SK-MEL-5 (cell line): ENCODE results near the gene RIPOR2. TPM values are rescaled to one million over a fixed set of nuclear protein-coding genes. Genes with fewer than 3 reads are reported as not detected.

ENCODE experiments used
- DNase-seq: peaks from one replicate; pipeline ENCODE4 v3.0.0-alpha.2; 2016; ENCODE audit warnings: low read depth, low spot score
- in situ Hi-C: cut with HindIII; loops from 2 replicates; pipeline ENCODE4 v1.10.0; 2016; ENCODE audit warnings: low sequenced_read_pairs, high pct_unique_total_duplicates, low pct_unique_long_range_greater_than_20kb
- total RNA-seq: library from RNA; depleted of rRNA; stranded (reverse); fragments of >200 nt; shearing (Covaris generic); gene quantifications from 2 replicates; pipeline ENCODE4 v1.2.3, GENCODE V29; 2014

Gene RIPOR2
- total RNA-seq, 1 experiment from 2014 or later = 7.4 TPM

GRCh38 chr6:24822696-24823095, 113.1 kb downstream of the RIPOR2 start:
- no peak for DNase-seq
- in situ Hi-C loops = no loop called here

DNA sequence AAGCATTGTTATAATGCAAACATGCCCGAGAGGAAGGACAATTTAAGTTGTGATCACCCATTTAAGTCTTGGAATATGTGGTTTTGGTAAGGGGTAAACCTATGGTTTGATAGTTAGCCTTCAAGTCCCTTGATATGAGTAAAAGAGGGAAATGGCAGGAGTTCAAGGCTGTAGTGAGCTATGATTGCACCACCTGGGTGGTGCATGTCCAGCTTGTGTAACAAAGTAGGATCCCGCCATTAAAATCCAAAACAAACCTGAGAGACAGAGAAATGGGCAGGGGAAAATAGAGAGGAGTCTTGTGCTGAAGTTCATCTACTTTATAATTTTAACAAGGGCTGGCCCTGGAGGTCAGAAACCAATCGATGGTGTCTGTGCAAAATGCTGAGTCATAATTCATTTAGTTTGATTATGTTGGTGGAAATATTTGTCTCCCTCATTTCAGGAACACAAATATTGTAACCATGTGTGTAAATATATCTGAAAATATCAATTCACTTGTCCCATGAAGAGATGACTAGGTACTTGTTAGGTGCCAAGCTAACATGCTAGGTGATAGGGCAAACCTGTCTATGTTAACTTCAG, 113.8 kb downstream of the RIPOR2 start:
- DNase-seq = no peak
- in situ Hi-C loops = no loop called here

GRCh38 chr6:24818346-24818745, 117.4 kb downstream of the RIPOR2 start:
- DNase-seq = no peak
- in situ Hi-C loops = no loop called here

- no peak for DNase-seq
- in situ Hi-C loops = no loop called here
Observed at GRCh38 chr6:24809728-24810127, 126.0 kb downstream of the RIPOR2 start.

DNA sequence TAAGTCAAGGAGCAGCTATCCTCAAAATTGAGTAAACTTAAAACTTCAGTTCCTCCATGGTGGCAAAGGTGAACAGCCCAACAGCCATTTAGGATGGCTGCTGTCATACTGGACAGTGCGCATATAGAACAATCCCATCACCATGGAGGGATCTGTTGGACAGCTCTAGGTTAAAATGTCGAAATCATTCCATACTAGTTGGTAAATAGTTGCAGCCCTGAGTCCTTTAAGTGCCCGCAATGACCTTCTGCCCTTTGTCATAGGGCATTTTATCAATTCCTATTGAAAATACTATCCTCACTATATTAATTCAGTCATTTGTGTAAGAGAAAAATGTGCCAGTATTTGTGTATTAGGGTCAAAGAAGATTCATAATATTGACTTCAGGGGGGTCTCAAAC, 128.2 kb downstream of the RIPOR2 start:
- in situ Hi-C loops = no loop called here
- DNase-seq = no peak

DNA sequence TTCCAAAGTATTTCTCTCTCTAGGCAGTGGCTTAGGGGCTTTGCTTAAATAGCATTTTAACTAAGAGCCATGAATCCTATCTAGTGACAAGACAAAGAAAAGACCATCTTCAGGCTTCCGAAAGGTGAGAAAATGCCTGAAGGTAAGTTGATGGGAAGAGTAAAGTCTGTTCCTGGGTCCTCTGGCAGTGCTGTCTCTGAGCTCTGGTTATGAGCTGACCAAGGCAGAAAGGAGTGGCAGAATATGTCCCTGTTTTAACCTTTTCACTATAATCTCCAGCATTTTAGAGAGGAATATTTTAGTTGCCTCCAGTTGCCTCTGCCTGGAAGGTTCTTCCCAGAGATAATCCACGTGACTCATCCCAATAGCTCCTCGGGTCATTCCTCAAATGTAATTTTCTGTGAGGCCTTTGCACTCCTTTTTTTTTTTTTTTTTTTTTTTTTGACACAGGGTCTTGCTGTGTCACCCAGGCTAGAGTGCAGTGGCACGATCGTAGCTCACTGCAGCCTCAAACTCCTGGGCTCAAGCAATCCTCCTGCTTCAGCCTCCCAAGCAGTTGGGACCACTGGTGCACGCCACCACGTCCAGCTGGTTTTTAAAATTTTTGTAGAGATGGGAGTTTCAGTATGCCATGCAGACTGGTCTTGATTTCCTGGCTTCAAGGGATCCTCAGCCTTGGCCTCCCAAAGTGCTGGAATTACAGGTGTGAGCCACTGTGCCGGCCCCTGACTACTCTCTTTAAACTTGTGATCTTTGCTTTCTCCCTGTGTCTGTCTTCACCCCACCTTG, 133.3 kb downstream of the RIPOR2 start:
- in situ Hi-C loops = no loop called here

DNA sequence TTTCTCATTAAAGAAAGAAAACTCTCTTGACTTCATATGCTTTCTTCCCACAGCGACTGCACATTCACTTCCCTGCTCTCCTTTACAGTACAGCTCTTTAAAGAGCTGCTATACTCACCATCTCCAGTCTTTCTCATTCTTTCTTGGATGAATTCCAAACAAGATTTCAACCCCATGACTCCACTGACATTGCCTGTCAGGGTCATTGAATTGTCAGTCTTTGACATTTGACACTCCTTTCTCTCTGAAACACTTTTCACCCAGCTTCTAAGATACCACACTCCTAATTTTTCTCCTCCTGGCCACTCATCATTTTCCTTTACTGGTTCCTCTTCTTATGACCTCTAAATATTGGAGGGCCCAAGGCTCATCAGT, 136.2 kb downstream of the RIPOR2 start:
- no peak for DNase-seq
- in situ Hi-C loops = no loop called here

More for the DNA sequence above, 133.3 kb downstream of the RIPOR2 start:
- DNase-seq = no peak

DNA sequence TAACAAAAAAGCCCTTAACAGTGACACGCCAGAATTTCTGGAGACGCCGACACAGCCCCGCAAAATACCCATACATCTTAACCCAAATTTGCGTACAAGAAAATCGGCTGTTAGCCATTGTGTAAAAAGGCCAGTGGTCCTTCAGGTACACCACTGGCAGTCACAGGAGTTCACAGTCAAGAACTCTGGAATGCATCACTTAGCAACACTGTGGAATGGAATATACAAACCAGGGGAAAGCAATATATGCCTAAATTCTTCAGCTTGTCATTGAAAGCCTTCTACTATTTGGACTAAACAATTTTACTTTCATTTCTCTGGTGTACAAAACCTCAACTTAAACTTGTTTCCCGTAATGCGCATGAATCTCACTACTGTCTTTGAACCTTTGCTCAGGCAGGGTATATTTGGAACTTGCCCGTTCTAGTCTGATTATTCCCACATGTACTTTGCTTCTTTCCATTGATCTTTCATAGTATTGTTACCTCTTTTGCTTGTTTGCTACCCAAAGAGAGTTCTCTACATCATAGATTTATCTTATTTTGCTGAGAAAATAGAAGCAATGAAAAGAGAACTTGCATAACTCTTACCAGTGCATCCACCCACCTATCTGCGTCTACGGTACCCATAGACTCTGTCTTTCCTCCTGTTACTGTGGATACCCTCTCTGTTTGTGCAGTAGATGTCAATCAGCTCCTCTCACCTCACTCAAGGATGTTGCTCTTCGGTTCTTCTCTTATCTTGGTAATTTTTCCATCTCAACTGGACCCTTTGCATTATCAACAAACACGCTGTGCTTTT, 136.8 kb downstream of the RIPOR2 start, which contains the start of gene ARMH2:
ARMH2 (minus strand) TSS at position 178 of the 801 bp plus-strand sequence; CDS start at position 118, 60 bp downstream.
- no peak for DNase-seq
- in situ Hi-C loops = no loop called here

GRCh38 chr6:24797596-24798216, 138.1 kb downstream of the RIPOR2 start:
- in situ Hi-C loops = no loop called here
- no peak for DNase-seq

DNA sequence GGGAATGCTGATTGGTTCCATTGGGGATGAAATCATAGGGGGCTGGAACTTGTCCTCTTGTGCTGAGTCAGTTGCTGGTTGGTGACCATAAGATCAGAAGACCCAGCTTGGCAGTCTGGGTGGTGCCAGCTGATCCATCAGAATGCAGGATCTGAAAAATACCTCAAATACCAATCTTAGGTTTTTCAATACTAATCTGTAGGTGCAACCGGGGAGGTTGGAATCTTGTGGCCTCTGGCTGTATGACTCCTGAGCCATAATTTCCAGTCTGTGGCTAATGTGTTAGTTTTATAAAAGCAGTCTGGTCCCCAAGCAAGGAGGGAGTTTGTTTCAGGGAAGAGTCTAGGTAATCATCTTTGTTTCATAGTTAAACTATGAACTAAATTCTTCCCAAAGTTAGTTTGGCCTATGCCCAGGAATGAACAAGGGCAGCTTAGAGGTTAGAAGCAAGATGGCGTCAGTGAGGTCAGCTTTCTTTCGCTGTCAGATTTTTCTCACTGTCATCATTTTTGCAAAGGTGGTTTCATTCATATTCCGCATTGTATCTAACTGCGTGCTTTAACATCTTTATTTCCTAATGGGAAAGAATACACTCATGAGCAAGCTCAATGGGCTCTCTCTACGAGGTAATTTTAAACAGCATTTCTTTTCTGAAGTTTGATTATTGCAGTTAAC, 139.0 kb downstream of the RIPOR2 start:
- DNase-seq = no peak
- in situ Hi-C loops = no loop called here

DNA sequence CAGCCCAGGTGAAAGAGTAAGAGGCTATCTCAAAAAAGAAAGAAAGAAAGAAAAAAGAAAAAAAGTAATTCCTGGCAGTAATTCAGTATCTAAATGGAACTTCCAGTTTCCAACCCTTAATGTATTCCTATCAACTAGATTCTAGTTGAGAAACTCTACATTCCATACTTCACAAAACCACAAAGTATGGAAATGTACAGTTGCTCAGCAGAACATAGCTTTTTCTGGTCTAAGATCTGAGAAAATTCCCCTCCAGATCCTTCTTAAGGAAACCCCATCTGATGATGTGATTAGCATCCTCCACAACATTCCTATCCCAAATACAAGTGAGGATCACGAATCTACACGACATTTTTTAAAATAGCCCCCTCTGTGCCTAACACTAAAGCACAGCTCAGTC, 140.7 kb downstream of the RIPOR2 start:
- in situ Hi-C loops = no loop called here

GRCh38 chr6:24788031-24788665, 147.6 kb downstream of the RIPOR2 start:
- no peak for DNase-seq
- in situ Hi-C loops = no loop called here

More for the DNA sequence above, 140.7 kb downstream of the RIPOR2 start:
- DNase-seq = no peak

GRCh38 chr6:24780206-24780605, 155.6 kb downstream of the RIPOR2 start:
- no peak for DNase-seq
- in situ Hi-C loops = no loop called here

DNA sequence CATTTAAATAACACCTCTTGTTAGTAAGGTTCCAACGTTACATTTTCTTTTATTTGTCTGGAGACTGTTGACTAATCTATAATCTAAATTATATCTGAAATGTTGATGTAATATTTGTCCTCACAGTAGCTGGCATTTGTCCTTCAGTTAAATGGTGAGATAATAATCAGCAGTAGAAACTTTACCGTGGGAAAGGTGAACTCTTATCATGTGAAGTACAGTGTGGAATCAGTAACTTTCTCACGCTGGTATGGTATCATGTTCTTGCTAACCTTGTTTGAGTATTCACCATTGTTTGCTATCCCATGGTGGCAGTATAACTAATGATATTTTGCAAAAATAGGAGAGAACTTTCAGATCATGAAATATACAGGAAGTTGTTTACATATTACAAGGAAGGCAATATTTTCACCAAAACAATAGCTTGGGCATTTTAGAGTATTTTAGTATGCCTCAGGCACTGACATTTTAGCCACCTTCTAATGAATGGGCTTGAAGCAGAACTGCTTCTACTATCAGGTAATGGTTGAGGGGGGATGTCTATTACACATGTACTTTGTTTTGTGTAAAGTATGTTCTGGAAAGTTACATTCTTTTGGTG, 156.2 kb downstream of the RIPOR2 start:
- in situ Hi-C loops = no loop called here
- DNase-seq = no peak

GRCh38 chr6:24778878-24779277, 156.9 kb downstream of the RIPOR2 start:
- in situ Hi-C loops = no loop called here
- no peak for DNase-seq

DNA sequence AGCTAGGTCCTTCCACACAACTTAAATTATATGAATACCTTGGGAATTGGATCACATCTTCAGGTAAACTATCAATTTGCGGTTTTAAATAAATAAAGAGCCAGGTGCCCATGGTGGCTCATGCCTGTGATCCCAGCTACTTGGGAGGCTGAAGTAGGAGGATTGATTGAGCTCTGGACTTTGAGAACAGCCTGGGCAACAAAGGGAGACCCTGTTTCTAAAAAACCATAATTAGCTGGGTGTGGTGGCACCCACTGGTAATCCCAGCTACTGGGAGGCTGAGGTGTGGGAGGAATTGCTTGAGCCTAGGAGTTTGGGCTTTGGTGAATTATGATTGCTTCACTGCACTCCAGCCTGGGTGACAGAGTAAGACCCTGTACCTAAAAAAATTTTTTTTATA, 157.6 kb downstream of the RIPOR2 start:
- no peak for DNase-seq
- in situ Hi-C loops = no loop called here

DNA sequence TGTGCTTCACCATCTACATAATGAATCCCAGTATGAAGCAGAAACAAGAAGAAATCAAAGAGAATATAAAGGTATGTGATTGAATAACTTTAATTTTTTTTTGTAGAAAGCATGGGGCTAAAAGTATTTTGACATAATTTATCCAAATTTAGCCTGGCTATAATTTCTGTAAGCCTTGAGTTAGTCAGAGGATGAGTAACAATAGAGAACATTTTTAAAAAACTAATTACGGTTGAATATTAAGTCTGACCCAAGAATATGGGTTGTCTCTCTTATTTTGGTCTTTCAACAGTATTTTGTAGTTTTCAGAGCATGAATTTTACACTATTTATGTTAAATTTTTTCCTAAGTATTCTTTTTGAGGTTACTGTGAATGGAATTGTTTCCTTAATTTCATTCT, 158.5 kb downstream of the RIPOR2 start:
- in situ Hi-C loops = no loop called here

More for the DNA sequence above, 158.5 kb downstream of the RIPOR2 start:
- no peak for DNase-seq
